ENCODE measurements around the gene BAHCC1.

BAHCC1 gene

GRCh38 chr17:81368161-81369022 is 26.9 kb upstream of the BAHCC1 start:
- no peak for DNase-seq

GRCh38 chr17:81370294-81370693 is 25.0 kb upstream of the BAHCC1 start:
- no peak for DNase-seq

DNA sequence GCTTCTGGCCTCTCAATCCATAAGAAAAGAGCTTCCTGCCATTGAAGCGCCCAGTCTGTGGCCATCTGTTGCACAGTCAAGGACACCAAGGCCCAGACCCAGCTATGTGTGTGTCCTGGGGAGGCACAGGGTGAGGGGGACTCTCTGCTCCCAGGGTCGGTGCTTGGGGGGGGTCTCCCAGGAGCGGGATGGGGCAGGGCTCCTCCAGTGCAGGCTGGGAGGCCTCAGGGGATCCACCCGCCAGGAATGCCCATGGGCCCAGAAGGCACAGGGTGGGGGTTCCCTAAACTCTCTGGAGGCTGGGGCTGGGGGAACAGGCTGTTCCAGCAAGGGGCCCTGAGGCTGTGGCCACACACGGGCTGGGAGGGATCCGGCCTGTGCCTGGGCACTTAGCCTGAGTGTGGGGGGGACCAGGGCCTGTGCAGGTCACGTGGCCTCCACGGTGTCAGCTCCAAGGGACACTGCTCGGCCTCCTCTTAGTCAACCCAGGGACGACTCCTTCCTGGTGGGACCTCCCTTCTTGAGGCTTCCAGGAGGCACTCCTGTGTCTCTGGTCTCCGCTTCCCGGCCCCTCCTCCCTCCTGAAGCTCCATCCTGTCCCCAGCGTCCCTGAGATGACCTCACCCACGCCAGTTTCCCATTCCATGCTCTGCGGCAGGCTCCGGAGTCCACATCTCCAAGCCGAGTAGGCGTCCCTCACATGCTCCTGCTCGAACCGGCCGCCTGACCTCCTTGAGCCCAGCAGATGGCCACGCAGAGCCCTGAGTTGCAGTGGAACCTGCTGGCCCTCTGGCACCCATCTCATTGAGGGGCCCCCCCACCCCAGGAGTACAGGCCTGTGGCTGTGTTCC is 23.1 kb upstream of the BAHCC1 start:
- no peak for DNase-seq

DNA sequence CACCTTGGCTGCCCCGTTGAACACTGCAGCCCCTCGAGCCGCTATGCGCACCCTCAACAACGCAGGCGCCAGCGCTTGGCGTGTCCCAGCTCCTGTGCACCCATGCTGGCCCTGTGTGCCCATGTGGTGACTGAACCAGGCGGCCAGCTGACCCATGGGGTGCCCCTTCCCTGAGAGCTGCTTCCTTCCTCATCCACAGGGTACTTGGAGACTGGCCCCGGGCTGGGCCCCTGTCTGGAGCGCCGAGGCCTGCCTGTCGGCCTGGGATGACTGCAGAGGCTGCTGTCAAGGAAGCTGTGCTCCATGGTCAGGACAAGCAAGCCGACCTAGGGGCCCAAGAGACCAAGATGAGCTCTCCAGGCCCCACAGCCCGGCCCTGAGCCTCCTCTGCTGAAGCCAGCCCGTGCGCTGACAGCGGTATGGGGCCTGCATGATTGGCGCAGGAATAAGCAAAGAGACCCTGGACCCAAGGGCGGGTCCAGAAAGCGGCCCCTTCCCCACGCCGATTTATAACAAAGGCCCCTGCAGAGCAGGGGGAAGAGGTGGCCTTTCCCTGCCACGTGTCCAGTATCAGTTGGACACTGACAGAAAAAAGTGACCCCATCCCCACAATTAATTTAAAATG is 21.6 kb upstream of the BAHCC1 start:
- DNase-seq: no peak

GRCh38 chr17:81374890-81375289 is 20.4 kb upstream of the BAHCC1 start:
- DNase-seq: no peak

DNA sequence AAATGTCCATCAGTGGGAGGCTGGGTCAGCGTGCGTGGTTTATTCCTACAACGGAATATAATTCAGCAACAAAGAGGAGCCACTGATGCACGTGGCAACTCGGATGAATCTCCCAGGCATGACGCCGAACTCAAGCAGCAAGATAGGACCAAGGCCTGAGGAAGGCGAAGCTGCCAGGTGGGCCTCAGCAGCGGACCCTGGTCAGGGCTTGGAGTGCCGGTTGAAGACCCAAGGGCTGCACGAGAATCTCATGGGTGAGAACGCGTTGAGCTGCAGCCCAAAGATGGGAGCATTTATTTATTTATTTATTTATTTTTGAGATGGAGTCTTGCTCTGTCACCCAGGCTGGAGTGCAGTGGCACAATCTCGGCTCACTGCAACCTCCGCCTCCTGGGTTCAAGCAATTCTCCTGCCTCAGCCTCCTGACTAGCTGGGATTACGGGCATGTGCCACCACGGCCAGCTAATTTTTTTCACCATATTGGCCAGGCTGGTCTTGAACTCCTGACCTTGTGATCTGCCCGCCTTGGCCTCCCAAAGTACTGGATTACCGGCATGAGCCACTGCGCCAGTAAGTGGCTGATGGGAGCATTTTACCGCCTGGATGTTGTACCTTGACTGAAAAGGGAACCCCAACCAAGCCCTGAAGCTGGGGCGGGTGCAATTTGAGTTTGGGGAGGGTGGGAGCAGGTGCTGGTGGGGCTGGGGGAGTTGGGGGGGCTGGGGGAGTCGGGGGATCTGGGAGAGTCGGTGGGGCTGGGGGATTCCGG is 18.1 kb upstream of the BAHCC1 start:
- no peak for DNase-seq

DNA sequence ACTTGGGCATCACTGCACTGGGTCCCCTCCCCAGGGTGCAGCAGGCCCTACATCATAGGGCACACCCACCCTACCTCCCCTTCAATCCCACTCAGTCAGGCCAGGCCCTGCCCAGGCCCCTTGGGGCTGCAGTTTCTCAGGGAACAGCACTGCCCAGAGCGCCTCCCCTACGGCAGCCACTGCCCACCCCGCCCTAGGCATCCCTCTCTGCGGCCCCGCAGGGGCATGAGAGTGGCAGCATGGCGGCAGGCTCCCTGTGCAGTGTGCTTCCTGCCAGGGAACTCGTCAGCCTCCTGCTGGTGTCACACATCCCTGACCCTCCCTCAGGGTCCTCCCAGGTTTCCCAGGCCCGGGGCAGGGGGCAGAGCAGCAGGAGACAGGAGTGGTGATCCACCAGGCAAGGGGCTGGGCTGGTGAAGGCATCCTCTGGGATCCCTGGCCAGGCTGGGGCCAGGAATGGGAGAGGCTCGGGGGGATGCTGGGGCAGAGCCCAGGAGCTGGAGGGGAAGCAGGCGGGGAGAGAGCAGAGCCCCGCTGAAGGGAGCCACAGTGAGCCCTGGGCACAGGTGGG is 16.2 kb upstream of the BAHCC1 start:
- DNase-seq: no peak

GRCh38 chr17:81379523-81379942 is 15.7 kb upstream of the BAHCC1 start:
- DNase-seq: no peak

- no peak for DNase-seq
Observed at GRCh38 chr17:81380131-81380530, 15.1 kb upstream of the BAHCC1 start.

DNA sequence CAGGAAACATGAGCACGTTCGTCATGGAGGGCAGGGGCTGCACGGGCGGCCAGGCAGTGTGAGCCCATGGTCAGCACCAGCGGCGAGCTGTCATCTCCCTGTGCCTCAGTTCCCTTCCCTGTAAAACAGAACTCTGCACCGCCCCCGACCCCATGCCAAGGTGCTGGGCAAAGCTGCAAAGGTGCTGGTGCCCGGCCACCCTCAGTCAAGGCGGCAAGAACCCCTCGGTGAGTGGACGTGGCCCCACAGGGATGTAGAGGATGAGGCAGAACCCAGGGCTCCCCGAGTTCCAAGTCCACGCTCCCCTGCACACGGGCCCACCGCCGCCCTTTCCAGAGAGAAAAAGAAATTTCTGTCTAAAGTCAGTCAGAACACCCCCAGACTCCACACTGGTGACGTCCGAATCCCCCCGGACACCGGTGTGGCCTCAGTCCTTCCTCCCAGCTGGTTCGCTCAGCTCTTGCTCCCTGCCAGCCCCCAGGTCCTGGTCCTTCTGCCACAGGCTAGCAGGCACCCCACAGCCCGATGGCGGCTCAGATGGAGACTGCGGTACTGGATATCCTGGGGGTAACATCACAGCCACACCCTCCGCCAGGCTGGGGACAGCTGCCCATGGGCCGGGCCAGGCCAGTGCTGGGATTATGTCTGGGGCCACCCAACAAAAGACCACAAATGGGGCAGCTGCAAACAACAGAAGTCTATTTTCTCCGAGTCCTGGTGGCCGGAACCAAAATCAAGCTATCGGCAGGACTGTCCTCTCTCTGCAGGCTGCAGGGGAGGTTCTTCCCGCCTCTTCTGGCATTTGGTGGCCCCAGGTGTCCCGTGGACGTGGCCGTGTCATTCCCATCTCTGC is 14.4 kb upstream of the BAHCC1 start:
- DNase-seq: no peak

DNA sequence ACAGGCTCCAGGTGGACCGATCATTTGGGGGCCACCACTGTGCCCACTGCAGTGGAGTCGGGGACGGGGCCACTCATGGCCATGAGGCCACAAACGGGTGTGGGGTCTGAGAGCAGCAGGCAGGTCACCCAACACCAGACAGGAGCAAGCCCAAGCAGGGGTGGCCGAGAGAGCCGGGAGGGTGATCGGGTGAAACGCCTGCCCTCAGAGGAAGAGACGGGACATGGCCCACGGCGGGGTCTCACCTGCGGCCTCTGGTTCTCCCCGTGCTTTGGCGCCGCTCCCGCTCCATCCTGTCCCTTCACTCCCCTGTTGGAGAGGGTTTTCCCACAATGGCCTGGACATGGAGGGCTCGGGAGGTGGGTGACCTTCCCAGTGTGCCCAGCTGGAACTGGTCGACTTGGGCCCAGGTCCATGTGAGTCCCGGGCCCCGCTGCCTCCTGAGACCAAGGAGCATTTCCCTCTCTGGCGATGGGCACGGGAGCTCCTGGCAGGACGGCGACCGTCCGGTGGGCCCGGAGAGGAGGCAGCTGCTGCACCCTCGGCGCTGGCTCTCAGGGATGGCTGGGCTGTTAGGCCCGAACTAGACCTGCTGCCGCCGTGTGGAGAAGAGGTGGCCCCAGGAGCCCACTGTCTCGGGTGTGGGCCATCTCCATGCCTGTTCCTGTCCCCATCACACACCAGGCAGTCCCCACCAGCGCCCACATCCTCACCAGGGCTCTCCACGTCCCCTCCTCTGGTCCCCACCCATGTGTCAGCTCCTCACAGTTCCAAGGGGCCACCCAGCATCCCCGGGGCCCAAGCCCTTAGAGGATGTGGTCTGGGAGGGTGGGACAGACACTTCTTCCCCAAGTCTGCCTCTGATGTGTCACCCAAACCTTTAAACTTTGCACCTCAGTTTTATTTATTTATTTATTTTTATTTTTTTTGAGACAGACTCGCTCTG is 13.4 kb upstream of the BAHCC1 start:
- peak; percentile 48 for DNase-seq

- DNase-seq: no peak
Observed at GRCh38 chr17:81382851-81383250, 12.4 kb upstream of the BAHCC1 start.

- DNase-seq: no peak
Observed at GRCh38 chr17:81383504-81384421, 11.5 kb upstream of the BAHCC1 start.

GRCh38 chr17:81384929-81385319 is 10.3 kb upstream of the BAHCC1 start:
- no peak for DNase-seq

GRCh38 chr17:81385320-81386111 is 9.7 kb upstream of the BAHCC1 start:
- DNase-seq: no peak

DNA sequence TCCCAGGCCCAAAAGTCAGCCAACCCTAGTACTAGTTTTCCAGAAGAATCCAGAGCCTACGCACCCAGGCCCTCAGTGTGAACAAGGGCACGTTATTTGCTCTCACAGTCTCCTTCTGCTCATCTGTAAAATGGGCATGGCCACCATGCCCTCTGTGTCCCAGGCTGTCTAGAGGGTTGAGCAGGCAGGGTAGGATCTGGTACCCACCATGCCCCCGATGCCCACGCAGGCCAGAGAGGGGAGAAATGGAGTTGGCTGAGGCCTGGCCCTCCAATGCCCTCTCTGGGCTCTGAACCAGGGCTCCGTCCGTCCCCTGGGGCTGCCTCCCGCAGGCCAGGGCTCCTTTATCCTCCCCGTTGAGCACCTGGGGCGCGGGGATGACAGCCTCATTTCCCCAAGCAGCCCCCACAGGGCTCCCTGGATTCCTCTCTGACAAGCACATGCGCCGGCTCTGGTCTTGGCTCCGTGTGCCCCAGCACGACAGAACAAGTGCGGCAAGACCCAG is 9.1 kb upstream of the BAHCC1 start:
- DNase-seq: no peak

- DNase-seq: no peak
Observed at GRCh38 chr17:81386646-81387099, 8.6 kb upstream of the BAHCC1 start.
